ENCODE measurements around the gene RASGRF1.
A peak's percentile ranks its signal among the peaks of the same experiment; 100 is the strongest.
"Not testable (repeated sequence)": the region's sequence is repeated elsewhere in the genome, so short reads cannot be mapped to it uniquely, and the experiment has no call there.

The RASGRF1 gene

DNA sequence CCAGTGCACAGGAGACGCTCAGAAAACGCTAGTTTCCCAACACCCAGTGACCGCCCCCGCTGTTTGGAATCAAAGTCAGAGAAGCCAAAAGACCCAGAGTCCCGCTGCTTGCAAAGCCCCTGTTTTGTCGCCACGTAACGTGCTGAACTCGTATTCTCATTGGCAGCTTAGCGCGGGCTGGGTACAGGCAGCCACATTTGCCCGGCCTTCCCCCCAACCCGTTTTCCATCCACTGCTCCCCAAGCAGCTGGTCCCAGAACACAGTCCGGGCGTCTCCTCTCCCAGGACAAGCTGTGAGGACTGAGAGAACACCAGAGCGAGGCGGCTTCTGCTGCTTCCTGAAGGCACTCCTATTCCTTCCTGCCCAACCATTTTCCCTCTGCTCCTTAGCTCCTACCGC lies 54.8 kb downstream of the RASGRF1 start:
- no peak for DNase-seq

DNA sequence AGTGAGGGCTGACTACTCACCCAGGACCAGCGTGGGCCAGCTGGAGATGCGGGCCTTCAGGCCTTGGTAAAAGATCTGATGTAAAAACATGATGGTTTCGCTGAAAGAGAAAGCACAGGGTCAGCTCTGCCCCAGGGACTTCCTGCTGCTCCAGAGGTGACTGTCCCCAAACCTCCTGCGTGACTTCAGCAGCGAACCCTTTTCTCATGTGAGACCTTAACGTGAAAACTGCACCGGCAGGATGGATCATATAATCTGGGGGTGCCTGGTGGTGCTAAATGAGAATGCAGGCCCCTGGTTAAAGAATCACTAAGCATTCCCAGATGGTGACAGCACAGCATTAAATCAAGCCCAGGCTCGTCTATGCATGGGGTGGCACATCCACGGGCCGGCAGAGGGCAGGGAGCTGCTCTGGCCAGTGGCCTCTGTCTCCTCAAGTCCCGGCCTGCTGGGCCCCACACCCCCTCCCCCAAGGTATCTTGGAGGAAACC lies 55.4 kb downstream of the RASGRF1 start:
- DNase-seq = no peak

DNA sequence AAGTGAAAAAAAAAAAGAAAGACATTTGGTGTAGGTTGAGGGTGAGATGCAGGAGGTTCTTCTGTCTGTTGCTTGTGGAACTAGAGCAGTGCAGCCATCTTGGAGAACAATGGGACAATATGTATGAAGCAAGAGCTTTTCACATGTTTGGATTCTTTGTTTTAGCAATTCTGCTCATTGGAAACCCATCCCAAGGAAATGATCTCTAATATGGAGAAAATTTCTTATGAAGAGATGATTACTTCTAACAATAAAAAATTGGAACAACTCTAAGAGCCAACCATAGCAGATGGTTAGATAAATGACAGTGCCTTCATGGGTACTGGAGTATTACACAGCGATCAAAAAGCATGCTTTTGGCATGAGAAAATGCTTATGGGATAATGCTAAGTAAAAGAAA lies 56.3 kb downstream of the RASGRF1 start:
- no peak for DNase-seq

DNA sequence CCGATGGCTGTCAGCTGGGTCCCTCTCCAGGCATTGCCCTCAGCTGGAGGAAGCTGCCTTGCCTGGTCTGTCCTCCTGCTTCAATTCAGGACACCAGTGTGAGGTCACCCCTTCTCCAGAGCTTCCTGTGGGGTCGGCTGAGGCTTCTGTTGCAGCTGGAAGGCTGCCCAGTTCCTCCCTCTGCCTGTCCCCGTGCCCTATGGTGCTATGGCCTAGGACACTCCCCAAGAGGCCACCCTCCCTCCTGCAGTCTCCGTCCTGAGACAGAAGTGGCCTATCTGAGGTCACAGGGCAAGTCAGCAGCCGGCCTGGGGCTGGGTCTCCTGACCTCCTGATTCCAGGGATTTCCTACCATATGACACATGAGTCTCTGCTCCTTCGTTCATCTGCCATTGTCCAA lies 57.9 kb downstream of the RASGRF1 start:
- DNase-seq = no peak

DNA sequence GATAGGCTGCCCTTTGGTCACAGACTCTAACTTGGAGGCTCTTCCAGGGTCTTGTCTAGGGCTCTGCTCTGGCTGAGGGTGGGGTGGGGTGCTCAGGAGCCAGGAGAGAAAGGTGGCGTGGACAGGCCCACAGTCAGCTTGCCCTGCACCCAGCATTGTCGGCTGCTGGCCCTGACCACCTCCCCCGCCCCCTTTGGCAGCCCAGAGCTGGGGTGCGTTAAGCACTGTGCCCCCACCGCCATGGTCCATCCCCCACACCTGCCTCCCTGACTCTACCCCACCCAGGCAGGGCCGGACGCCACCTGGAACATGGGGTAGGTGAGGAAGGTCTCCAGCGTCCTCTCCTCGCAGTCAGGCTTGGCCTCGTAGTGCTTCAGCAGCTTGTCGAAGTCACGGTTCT lies 58.8 kb downstream of the RASGRF1 start:
- no peak for DNase-seq

DNA sequence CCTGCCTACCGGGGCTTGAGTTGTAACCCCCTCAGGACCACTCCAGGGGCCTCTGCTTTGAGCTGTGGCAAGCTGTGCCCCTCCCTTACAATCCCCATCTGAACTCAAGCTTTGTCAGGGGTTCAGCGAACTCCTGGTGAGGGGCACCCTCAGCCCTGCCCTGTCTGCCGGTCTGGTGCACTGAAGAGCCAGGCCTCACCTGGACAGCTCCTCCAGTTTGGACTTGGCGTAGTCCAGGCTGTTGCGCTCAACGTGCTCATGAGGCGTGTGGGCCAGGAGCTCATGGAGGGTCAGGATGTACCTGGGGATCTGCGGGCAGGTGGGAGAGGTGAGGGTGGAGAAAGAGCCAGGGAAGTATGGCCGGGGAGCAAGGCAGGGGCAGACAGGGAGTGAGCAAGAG lies 59.4 kb downstream of the RASGRF1 start:
- no peak for DNase-seq

DNA sequence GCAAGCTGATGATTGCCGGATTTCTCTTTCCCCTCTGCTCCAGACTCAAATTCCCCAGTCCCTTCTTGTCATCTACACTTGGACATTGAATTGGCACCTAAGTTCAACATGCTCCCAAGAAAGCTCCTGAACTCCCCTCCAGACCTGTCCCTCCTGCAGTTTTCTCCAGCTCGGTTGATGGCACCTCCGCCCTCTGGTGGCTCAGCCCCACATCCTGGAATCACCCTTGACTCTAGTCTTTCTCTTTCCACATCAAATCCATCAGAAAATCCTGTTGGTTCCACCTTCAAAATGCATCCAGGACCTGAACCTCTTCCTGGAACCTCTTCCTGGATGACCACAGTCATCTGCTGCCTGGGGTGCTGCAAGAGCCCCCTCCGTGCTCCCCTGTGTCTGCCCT lies 60.1 kb downstream of the RASGRF1 start:
- DNase-seq = no peak

DNA sequence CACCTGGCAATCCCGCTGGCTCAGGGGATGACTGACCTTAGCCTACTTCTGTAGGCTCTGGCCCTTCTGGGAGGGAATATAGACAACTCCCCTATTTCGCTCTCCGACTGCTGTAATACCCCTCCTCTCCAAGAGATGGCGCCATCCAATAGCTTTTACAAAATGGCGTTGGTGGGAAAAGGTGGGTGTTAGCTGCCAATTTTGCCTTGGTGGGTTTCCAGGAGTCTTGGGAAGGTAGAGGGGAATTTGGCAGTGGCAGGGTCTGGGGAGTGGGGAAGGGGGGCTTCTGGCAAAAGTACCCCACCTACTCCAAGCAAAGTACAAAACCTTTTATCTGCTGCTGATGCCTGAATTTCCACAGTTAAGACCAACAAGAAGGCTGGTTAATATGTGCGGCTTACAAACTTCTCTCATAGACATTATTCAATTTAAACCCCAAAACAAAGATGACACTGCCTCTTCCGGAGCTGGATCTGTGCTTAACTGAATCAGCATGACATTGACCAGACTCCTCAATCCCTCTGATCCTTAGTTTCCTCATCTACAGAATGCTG lies 62.1 kb downstream of the RASGRF1 start:
- peak; percentile 29 for DNase-seq

DNA sequence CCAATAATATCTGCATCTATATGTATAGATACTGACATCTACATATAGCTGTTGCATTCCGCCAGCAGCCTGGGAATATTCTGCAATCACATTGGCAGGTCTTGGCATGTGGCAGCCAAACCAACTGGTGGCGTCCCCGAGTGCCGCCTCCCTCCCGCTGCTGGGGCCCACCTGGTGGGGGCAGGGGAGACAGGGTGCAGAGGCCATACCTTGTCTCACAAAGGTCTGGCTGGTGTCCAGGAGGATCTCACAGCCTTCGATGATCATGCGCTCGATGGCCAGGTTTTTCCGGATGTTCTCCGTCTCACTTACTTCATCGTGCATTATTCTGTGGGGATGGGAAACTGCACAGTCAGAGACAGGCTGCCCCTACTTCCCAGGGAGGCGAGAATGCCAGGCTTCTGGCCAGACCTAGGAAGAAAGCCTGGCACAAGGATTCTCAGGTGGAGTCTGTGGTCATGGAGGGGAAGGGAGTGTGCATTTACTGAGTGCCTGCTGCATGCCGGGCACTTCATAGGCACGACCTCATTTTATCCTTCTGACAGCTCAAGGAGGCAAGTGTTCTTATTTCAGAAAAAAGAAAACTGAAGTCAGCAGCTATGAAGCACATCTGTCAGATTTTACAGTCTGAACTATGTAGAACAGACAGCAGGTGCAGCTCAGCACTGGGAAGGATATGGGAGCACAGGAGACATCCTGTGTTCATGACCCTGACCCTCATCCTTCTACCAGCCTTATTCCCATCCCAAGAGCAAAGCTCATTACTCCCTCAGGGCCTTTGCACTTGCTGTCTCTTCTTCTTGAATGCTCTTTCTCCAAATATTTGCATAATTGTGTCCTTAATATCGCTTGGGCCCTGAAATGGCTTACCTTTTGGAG lies 62.8 kb downstream of the RASGRF1 start:
- DNase-seq = no peak

DNA sequence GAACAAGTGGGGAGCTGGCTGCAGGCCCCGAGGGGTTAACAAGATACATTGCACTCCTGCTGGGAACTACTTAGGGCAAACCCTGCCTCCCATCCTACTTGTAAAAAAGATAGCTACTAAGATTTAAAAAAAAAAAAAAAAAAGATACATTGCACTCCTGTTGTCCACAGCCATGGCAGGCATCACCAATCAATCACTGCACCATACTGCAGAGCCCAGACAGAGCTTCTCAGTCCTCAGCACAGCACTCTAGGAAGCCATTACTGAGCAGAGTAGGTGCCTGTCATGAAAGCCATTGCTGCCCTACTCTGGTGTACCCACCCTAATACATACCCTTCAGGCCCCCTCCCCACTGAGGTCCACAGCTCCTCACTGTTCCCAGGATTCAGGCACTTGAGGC lies 64.8 kb downstream of the RASGRF1 start:
- no peak for DNase-seq

DNA sequence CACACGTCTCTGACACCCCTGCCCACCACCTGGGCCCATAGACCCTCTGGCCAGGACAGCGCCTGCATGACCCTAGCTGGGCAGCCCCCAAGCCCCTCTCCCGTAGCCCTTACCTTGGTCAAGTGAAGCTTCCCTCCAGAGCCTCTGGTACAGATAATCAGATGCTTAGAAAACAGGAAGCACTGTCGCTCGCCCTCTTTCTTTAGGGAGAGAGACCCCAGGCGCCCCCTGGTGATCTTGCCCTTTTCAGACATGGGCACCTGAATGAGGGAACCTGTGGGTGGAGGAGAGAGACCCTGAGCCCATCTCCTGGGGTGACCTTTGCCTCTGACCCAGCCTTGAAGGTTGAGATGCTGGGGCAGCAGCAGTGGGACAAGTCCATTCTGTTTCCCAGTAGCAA lies 65.4 kb downstream of the RASGRF1 start:
- DNase-seq = no peak

DNA sequence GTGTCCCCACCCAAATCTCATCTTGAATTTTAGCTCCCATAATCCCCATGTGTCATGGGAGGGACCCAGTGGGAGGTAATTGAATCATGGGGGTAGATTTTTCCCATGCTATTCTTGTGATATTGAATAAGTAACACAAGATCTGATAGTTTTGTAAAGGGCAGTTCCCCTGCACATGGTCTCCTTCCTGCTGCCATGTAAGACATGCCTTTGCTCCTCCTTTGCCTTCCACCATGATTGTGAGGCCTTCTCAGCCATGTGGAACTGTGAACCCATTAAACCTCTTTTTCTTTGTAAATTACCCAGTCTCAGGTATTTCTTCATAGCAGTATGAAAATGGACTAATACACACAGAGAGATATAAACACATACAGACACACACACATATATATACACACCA lies 66.1 kb downstream of the RASGRF1 start:
- not testable (repeated sequence) for DNase-seq

DNA sequence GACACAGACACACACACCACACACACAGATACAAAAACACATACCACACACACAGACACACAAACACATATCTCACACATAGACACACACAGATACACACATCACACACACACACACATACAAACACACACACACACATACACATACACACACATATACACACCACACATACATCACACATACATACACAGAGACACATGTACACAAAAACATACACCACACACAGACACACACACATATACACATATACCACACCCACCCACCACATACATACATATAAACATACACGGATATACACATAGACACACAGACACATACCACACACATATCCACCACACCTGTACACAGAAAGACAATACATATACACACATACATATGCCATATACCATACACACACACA lies 66.7 kb downstream of the RASGRF1 start:
- DNase-seq = no peak

DNA sequence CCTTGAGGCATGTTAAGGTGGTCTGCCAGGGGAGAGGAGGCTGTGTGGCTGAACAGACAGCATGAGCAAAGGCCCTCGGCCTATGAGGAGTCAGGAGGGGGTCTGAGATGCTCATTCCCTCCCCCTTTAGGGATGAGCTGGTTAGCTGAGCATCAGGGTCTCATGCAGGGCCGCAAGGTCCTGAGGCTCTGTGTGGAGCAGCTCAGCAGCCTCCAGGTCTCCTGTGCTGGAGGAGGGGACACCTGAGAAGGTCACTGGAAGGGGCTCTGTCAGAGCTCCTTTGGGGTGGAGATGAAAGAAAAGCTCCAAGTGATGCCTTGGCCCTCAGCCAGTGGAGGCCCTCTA lies 67.1 kb downstream of the RASGRF1 start:
- DNase-seq = no peak

DNA sequence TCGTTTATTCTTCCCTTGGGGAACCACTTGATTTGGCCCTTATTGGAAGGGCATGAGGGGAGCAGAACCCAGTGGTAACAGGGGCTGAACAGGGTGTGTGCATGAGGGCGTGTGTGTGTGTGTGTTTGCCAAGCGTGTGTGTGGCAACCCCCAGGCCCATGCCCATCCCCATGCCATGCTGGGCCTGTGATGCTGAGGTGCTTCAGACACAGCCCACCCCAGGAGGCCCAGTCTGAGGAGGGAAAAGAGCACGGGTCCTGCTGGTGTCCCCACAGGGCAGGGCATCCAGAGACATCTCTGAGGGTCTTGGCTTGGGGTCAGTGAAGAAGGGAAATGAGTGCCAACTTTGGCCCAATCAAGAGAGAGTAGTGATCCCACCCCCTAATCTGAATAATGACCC lies 71.6 kb downstream of the RASGRF1 start:
- no peak for DNase-seq

DNA sequence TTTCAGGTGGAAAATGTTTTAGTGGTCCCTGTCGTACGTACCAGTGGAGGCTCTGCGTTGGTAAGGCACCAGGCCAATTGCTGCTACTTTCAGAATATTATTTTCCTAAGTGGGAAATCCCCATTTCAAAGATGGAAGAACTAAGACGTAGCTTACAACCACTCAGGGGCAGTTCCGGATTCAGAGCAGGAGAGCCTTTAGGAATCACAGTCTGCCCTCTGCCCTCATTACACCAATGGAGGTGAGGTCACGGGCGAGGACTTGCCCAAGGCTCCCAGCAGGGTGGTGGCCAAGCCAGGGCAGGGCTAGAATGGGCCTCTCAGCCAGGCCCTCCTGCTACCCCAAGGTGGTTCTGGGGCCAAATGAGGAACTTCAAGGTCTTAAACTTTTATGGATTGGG lies 72.6 kb downstream of the RASGRF1 start:
- no peak for DNase-seq

DNA sequence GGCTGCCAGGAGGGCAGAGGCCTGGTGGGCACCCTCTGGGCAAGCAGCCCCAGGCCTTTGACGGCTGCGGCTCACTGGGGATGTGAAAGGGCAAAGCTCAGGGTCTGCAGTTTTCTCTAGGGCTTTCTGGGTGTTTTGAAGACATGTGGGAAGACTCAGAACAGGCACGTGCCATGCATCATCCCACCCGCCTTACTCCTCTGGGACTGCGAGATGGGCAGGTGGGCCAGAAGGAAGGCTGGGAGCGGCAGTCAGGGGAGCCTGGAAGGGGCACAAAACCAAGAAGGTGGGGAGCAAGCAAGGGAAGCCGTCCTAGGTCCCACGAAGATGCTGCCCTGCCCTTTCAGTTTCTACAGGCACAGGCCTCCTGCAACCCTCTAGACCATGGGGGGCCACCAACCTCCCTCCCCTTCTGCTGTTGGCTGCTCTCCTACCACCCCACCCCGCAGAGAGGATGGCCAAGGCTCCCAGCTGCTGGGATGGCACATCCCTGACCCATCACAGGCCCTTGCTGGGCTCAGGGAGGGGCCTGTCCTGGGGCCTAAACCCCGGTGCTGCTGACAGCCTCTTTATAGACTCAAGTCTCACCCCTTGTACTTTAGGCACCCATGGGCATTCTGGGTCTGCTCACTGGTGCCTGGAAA lies 73.9 kb downstream of the RASGRF1 start:
- DNase-seq = no peak

DNA sequence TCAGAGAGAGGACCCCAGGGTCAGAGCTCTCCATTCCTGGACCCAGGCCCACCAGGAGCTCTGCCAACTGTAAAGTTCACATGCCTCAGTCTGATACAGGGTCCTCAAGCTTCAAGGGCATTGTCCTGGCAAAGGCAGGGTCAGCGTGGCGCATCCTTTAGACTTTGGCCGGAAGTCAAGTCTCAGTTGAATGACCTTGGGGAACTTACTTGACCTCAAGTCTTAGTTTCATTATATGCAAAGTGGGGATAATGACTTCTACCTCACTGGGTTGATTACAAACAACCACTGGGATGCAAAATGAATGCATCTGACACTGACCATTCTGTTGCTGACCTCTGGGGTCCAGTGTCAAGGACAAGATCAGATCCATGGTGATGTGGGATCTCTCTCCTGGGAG lies 75.2 kb downstream of the RASGRF1 start:
- no peak for DNase-seq

DNA sequence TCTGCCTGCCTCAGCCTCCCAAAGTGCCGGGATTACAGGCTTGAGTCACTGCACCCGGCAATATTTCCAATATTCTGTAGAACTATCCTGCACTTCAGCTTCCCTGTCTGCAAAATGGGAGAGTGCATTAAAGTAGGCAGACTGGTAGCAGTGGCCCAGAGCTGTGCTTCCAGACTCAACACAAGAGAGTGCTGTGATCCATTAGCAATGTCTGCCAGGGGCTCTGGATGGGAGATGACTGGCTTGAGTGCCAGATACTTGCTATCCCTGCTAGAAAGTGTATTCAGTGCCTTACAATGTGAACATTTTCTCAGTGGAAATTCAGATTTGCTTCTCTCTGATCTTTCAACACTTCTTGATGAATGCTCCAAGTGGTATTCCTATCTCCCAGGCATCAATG lies 80.3 kb downstream of the RASGRF1 start:
- DNase-seq = no peak

DNA sequence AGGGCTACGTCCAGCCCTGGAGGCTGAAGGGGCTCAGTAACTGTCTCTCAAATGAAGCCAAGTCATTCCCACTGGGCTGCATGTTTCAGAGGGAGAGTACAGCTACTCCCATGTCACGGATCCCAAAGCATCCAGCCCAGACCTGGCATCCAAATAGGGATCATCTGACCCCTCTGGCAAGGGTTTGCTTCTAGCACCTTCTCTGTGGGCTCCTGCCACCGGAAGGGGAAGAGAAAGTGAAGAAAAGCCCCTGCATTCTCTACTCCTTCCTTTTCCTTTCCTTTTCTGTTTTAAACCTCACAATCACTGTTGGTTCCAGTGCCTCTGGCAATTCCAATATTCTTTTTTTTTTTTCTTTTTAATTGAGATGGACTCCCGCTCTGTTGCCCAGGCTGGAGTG lies 81.2 kb downstream of the RASGRF1 start:
- DNase-seq = no peak

DNA sequence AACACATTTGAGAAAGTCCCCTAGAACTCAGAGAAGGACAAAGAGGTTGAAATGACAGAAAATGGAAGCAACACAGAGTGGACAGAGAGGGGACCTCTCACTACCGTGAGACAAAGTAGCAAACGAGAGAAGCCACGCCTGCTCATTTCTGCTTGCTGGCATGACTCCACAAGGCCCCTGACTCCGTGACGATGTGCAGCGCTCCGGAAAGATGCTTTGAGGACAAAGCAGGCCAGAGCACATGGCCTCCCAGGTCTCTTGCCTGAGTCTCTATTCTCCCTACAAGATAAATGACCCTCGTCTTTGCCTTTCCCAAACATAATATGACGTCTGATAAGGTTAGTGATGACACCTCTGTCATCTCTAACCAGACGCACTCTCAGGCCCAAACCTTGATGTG lies 81.9 kb downstream of the RASGRF1 start:
- no peak for DNase-seq

DNA sequence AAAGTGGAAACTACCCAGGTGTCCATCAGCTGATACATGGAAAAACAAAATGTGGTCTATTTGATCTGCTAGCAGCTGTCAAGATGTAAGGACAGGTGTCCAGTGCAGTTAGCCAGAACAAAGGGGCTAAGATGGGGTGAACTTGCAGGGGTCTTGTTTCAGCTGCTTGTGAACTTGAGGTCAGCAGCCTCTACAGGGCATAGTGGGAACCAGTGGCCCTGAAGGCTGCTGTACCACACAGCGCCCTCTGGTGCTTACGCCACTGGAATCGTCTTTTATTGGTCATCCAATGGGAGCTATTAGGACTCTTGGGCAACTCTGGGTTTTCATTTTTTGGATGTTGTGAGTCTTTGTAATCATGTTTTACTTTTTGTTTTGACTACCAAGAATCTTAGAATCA lies 83.5 kb downstream of the RASGRF1 start:
- peak; percentile 44 for DNase-seq

DNA sequence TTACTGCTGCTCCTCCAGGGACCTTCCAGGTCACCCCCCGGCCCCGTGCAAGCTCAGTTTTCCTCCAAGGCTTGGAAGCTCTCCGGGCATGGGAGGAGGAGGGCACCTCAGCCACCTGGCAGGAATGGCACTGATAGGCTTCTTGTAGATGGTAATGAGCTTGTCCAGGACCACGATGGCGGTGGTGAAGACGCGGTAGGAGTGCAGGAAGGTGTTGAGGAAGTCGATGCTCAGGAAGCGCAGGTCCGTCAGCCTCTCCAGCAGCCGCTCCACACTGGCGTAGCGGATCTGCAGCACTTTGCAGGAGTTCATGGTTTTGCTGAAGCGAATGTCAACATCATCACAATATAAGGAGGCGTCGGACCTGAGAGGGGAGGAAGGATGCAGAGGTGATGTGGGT lies 84.5 kb downstream of the RASGRF1 start:
- DNase-seq = no peak

DNA sequence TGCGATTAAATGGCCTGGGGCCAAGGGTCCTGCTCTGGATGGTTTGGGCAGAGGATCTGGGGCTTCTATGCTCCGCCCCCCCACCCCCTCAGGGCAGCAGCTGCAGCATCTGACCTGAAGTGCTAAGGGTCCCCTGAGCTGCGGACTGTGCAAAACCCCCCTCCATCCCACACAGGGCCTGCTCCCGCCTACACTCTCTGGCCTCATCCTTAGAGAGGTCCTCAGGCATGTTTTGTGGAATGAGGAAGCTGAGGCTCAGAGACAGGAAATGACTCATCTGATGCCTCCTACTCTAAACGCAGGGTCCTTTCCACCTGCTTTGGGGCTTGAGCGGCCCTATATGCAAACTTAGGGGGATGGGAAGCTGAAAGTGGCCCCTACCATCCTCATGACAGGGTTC lies 86.2 kb downstream of the RASGRF1 start:
- peak; percentile 80 for DNase-seq

All from fibroblast of upper back skin (primary cell).